Anterior cingulate cortex (tissue), 58 donors: ENCODE data around the gene UTS2R.
"Not testable (repeated sequence)": the region's sequence is repeated elsewhere in the genome, so short reads cannot be mapped to it uniquely, and the experiment has no call there.

Experiments
- DNase-seq, 58 donors: peaks; one replicate each; lab custom pipeline; 2025; lab: John Stamatoyannopoulos, UW

The UTS2R gene

GRCh38 chr17:82333279-82334171, 38.0 kb upstream of the UTS2R start, which contains the start of gene SECTM1:
Gene SECTM1, minus strand, starts transcription at chr17:82333766. Its CDS starts 6,526 bp downstream, at chr17:82327240.
- DNase-seq, result no peak

DNA sequence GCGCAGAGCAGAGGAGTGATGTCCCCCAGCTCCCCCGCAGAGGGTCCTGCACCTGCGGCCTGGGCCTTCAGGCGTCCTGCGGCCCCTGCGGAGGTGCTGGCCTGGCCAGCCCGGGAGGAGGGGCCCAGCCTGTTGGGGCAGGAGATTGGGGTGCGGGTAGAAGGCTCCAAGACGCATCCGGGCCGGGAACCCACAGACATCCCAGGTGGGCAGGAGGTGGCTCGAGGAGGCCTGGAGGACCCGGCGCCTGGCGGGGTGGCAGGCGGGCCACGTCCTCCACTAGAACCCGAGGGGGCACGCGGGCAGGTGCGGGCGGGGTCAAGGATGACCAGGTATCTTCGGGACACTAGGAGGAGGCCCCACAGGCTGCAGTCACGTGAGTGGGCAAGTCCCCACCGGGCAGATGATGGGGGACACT, 37.4 kb upstream of the UTS2R start:
- no peak for DNase-seq

DNA sequence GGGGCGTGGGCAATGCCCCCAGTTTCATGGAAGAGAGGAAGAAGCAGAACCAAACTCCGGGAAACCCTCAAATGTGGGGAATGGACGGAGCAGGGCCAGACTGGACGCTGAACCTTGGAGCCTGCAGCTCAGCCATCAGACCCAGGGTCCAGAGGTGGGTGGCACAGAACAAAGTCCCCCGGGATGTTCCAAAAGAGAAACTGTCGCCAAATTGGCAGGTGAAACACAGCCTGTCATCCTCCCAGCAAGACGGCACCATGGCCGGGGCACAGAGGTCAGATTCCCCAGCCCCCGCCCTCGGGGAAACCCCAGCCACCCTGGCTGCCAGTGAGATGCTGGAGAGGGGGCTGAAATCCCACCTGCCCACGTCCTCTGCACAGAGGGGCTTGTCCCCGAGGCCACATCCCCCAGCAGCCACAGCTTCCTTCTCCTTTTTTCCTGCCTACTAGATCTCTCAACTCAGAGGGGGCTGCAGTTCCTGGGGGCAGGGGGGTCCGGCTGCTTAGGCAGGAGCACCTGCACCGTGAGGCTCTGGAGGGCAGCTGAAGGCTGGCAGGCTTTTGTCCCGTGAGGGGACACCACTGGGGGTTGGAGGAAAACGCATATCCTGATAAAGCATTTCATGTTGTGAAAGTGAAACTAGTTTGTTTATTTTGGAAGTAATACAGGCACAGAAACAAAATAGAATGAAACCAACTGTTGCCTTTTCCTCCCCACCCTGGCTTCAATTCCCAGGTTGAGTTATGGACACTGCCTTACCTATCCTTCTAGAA, 36.8 kb upstream of the UTS2R start:
- no peak for DNase-seq

GRCh38 chr17:82338858-82339633, 32.5 kb upstream of the UTS2R start:
- DNase-seq, result peak in 2 of 58 donors; percentile 25 to 31

GRCh38 chr17:82339634-82340580, 31.7 kb upstream of the UTS2R start:
- no peak for DNase-seq

GRCh38 chr17:82342361-82343079, 29.0 kb upstream of the UTS2R start:
- no peak for DNase-seq

DNA sequence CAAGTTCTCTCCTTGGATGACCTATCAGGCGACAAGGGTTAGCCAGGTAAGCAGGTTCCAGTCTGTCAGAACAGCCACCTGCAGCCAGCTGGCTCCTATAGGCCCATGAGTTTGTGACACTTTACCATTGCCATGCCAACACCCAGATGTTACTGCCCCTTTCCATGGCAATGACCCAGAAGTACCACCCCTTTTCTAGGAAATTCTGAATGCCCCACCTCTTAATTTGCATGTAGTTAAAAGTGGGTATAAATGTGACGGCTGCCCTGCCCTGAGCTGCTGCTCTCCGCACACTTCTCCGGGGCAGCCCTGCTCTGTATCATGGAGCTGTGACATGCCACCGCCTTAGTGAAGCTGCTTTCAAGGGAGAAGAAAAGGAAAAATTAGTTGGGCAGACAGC, 28.0 kb upstream of the UTS2R start:
- no peak for DNase-seq

- no peak for DNase-seq
These were observed 27.2 kb upstream of the UTS2R start for GRCh38 chr17:82344175-82344907.

GRCh38 chr17:82345151-82345976, 26.2 kb upstream of the UTS2R start:
- DNase-seq, result no peak

DNA sequence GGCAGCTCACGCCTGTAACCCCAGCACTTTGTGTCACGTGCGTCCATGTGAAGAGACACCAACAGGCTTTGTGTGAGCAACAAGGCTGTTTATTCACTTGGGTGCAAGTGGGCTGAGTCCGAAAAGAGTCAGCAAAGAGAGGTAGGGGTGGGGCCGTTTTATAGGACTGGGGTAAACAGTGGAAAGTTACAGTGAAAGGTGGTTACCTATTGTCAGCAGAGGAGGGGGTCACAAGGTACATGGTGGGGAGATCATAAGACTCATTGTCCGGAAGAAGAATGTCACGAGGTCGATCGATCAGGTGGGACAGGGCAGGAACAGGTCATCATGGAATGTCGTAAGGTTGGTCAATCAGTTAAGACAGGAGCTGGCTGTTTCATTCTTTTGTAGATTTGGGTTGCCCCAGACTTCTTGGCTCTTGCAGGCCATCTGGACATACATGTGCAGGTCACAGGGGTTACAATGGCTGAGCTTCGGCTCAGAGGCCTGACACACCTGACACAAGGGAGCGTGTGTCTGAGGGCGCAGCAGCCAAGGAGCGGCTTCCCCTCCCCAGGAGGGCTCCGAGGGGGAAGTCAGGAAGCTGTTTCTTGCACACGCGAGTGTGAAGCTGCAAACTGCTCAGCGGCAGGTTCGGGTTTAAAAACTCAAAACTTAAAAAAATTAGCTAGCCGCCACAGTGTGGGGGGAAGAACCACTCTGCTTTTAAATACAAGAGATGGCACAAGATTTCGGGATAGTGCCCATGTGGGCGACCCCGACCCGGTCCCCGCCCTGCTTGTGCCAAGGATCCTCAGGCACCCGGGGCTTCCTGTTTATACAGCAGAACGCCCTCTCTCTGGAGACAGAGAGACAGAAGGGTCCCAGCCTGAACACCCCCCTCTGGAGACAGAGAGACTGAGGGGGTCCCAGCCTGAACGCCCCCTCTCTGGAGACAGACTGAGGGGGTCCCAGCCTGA, 24.9 kb upstream of the UTS2R start:
- DNase-seq, result no peak

DNA sequence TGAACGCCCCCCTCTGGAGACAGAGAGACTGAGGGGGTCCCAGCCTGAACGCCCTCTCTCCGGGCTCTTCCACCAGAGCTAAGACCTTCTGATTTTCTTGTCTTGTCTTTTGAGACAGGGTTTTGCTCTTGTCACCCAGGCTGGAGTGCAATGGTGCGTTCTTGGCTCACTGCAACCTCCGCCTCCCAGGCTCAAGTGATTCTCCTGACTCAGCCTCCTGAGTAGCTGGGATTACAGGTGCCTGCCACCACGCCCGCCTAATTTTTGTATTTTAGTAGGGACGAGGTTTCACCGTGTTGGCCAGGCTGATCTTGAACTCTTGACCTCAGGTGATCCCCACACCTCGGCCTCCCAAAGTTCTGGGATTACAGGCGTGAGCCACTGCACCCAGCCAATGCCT, 23.6 kb upstream of the UTS2R start:
- DNase-seq, result not testable (repeated sequence)

GRCh38 chr17:82348434-82348833, 23.1 kb upstream of the UTS2R start:
- no peak for DNase-seq

GRCh38 chr17:82348866-82349265, 22.7 kb upstream of the UTS2R start:
- DNase-seq, result no peak

DNA sequence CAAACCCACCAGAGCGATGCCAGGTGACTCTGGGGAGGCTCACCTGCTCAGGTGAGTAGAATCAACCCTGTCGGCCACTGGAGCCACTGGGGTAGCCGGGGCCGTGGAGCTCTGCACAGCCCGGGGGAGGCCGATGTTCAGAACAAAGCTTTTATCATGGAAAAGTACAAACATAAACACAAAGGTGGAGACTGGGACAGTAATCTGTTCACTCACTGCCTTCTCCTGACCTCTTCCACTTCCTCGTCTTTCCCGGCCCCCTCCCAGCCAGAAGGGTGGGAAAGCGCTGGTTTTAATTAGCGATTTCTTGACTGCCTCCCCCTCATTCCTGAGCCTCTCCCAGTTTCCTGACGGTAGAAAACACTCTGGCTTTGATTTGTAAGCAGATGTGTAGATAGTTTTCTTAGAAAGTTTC, 22.3 kb upstream of the UTS2R start:
- DNase-seq, result no peak

- DNase-seq, result no peak
These were observed 21.2 kb upstream of the UTS2R start for GRCh38 chr17:82350182-82351030.
